Measurements from ENCODE around the gene GCH1.

GCH1 gene

GRCh38 chr14:54906075-54906474 lies 3.4 kb upstream of the GCH1 start:
- Histone ChIP-seq H3F3A (ENCODE audit: insufficient read depth, low read length) (no peaks in the 10 kb centered on the region), H3K4me3 (ENCODE audit: low read depth, low read length, poor library complexity, severe bottlenecking) (no peak overlapping the region), H3K9me2 (ENCODE audit: low read depth, low read length) (no peaks in the 10 kb centered on the region), H2AFZ (ENCODE audit: low read length) (no peak overlapping the region), H3K27ac (ENCODE audit: low read depth, low read length, poor library complexity, severe bottlenecking) (no peak overlapping the region), H3K79me2 (ENCODE audit: insufficient read depth, low read length) (no peaks in the 10 kb centered on the region), H3K4me1 (ENCODE audit: insufficient read depth, low read length, severe bottlenecking) (peaks cover 8% of the 10 kb centered on the region), H3K4me2 (ENCODE audit: low read length) (no peak overlapping the region), H4K20me1 (ENCODE audit: insufficient read depth, low read length) (no peaks in the 10 kb centered on the region), H3K27me3 (ENCODE audit: insufficient read depth, low read length) (no peaks in the 10 kb centered on the region), H3K36me3 (ENCODE audit: insufficient read depth, low read length) (no peaks in the 10 kb centered on the region), H3K9me3 (ENCODE audit: low read length) (no peaks in the 10 kb centered on the region), H3K9ac (ENCODE audit: low read length) (no peak overlapping the region)
- TF ChIP-seq, protein P1, sequence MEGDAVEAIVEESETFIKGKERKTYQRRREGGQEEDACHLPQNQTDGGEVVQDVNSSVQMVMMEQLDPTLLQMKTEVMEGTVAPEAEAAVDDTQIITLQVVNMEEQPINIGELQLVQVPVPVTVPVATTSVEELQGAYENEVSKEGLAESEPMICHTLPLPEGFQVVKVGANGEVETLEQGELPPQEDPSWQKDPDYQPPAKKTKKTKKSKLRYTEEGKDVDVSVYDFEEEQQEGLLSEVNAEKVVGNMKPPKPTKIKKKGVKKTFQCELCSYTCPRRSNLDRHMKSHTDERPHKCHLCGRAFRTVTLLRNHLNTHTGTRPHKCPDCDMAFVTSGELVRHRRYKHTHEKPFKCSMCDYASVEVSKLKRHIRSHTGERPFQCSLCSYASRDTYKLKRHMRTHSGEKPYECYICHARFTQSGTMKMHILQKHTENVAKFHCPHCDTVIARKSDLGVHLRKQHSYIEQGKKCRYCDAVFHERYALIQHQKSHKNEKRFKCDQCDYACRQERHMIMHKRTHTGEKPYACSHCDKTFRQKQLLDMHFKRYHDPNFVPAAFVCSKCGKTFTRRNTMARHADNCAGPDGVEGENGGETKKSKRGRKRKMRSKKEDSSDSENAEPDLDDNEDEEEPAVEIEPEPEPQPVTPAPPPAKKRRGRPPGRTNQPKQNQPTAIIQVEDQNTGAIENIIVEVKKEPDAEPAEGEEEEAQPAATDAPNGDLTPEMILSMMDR (IDR thresholded peaks at IDR 0.05; ENCODE audit: low read length) = no peak
- TF ChIP-seq EZH2 (IDR thresholded peaks at IDR 0.05; ENCODE audit: borderline replicate concordance, low read length) = no peak

DNA sequence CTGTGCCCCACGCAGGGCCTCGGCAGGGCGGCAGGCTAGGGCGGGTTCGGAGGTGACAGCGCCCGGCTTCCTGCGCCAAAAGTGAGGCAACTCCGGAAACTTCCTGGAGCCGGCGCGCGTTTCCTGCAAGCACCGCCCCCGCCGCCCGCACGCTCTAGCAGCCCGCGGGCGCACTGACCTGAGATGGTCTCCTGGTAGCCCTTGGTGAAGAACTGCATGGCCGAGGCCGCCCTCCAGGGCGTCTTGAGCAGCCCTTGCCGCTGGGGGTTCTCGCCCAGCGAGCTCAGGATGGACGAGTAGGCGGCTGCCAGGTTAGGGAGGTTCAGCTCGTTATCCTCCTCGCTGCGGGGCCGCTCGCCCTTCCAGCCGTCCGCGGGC lies 494 bp downstream of the GCH1 start:
- H3K9me2 ChIP-seq (ENCODE audit: low read depth, low read length) = no peaks in the 10 kb centered on the region
- H3K4me2 ChIP-seq (ENCODE audit: low read length) = peak overlapping the region; percentile 82
- no peaks in the 10 kb centered on the region for H3F3A ChIP-seq (ENCODE audit: insufficient read depth, low read length)
- H2AFZ ChIP-seq (ENCODE audit: low read length) = no peak overlapping the region
- no peaks in the 10 kb centered on the region for H3K79me2 ChIP-seq (ENCODE audit: insufficient read depth, low read length)
- no peak overlapping the region for H3K27ac ChIP-seq (ENCODE audit: low read depth, low read length, poor library complexity, severe bottlenecking)
- no peaks in the 10 kb centered on the region for H3K36me3 ChIP-seq (ENCODE audit: insufficient read depth, low read length)
- TF ChIP-seq EZH2 (IDR thresholded peaks at IDR 0.05; ENCODE audit: borderline replicate concordance, low read length) = no peak
- TF ChIP-seq, protein P1 (IDR thresholded peaks at IDR 0.05; ENCODE audit: low read length) = no peak
- H3K4me1 ChIP-seq (ENCODE audit: insufficient read depth, low read length, severe bottlenecking) = peaks cover 13% of the 10 kb centered on the region
- no peaks in the 10 kb centered on the region for H3K27me3 ChIP-seq (ENCODE audit: insufficient read depth, low read length)
- no peaks in the 10 kb centered on the region for H3K9me3 ChIP-seq (ENCODE audit: low read length)
- peak overlapping the region; percentile 73 for H3K9ac ChIP-seq (ENCODE audit: low read length)
- no peaks in the 10 kb centered on the region for H4K20me1 ChIP-seq (ENCODE audit: insufficient read depth, low read length)
- peak overlapping the region; percentile 89 for H3K4me3 ChIP-seq (ENCODE audit: low read depth, low read length, poor library complexity, severe bottlenecking)

- TF ChIP-seq EZH2 (IDR thresholded peaks at IDR 0.05; ENCODE audit: borderline replicate concordance, low read length) = no peak
- TF ChIP-seq, protein P1 (IDR thresholded peaks at IDR 0.05; ENCODE audit: low read length) = no peak
- no peaks in the 10 kb centered on the region for H3K79me2 ChIP-seq (ENCODE audit: insufficient read depth, low read length)
- no peaks in the 10 kb centered on the region for H3K9me2 ChIP-seq (ENCODE audit: low read depth, low read length)
- H3K4me1 ChIP-seq (ENCODE audit: insufficient read depth, low read length, severe bottlenecking) = peaks cover 13% of the 10 kb centered on the region
- peak overlapping the region; percentile 89 for H3K4me3 ChIP-seq (ENCODE audit: low read depth, low read length, poor library complexity, severe bottlenecking)
- no peaks in the 10 kb centered on the region for H3K9me3 ChIP-seq (ENCODE audit: low read length)
- no peaks in the 10 kb centered on the region for H3K36me3 ChIP-seq (ENCODE audit: insufficient read depth, low read length)
- peak overlapping the region; percentile 73 for H3K9ac ChIP-seq (ENCODE audit: low read length)
- no peaks in the 10 kb centered on the region for H3F3A ChIP-seq (ENCODE audit: insufficient read depth, low read length)
- no peaks in the 10 kb centered on the region for H4K20me1 ChIP-seq (ENCODE audit: insufficient read depth, low read length)
- peak overlapping the region; percentile 82 for H3K4me2 ChIP-seq (ENCODE audit: low read length)
- H3K27me3 ChIP-seq (ENCODE audit: insufficient read depth, low read length) = no peaks in the 10 kb centered on the region
- H2AFZ ChIP-seq (ENCODE audit: low read length) = no peak overlapping the region
- H3K27ac ChIP-seq (ENCODE audit: low read depth, low read length, poor library complexity, severe bottlenecking) = no peak overlapping the region
Observed at GRCh38 chr14:54901380-54902142, 1.1 kb downstream of the GCH1 start.
